ENCODE results near the gene MARCHF10. TPM values are rescaled to one million over a fixed set of nuclear protein-coding genes. Genes with fewer than 3 reads are reported as not detected.

The MARCHF10 gene
- total and polyA plus RNA-seq, 2 of the 13 experiments (the other 11 are each of a cell fraction or from before 2014, with no cell fraction given), result not detected

GRCh38 chr17:62725791-62726249, 82.3 kb downstream of the MARCHF10 start (continued):
- no peak for TF ChIP-seq TIGD3 (CRISPR knock-in tag; IDR thresholded peaks at IDR 0.05; ENCODE audit: borderline replicate concordance)

GRCh38 chr17:62724398-62725146, 83.5 kb downstream of the MARCHF10 start:
- Histone ChIP-seq H4K20me1 (ENCODE audit: insufficient read depth, low read length) (no peaks in the 10 kb centered on the region), H3K9me3 (ENCODE audit: low read length) (no peaks in the 10 kb centered on the region), H3K79me2 (ENCODE audit: insufficient read depth, low read length) (no peaks in the 10 kb centered on the region), H3K4me2 (ENCODE audit: low read depth, low read length) (no peak overlapping the region), H3K36me3 (replicated peaks in 1 of 2; ENCODE audit: control insufficient read depth in 1 of 2, insufficient read depth in 2 of 2, low read length in 2 of 2) (no peaks in the 10 kb centered on the region), H3K27me3 (ENCODE audit: control insufficient read depth in 1 of 2, insufficient read depth in 2 of 2, low read length in 2 of 2) (peaks cover 0 to 25% of the 10 kb centered on the region in 2 experiments; a peak in 3 of 5 replicates), H3K9ac (ENCODE audit: insufficient read depth, low read depth, low read length) (no peak overlapping the region), H3K27ac (ENCODE audit: extremely low read length, insufficient read depth, low read length) (no peak overlapping the region), H2AFZ (ENCODE audit: low read length) (no peak overlapping the region), H3K4me3 (replicated peaks in 1 of 3; ENCODE audit: insufficient read depth in 1 of 3, low read depth in 2 of 3, low read length in 3 of 3) (no peak overlapping the region), H3K4me1 (ENCODE audit: insufficient read depth, low read length) (0 out of 2 replicates have a peak, but pooled peaks cover 6% of the 10 kb centered on the region)
- CTCF ChIA-PET (ENCODE audit: low intra/inter-chr PET ratio, low total read pairs), result no interaction called here
- BruUV-seq (replicated peaks), result no TSS peak
- in situ Hi-C loops (cut with HindIII; ENCODE audit: extremely low pct_ligation_motif_present, low pct_unique_long_range_greater_than_20kb) (no loop called here), intact Hi-C loops (cut with micrococcal nuclease; ENCODE audit: unreplicated experiment) (no loop called here)
- ATAC-seq (no peak), FAIRE-seq (no peak), DNase-seq (ENCODE audit: low spot score) (no peak)
- POLR2A ChIA-PET, result no interaction called here
- WGBS (ENCODE audit: low lambda C conversion rate), result 27% methylated on average over 16 of the region's 16 CpGs
- TF ChIP-seq ETV6 (CRISPR knock-in tag; conservative IDR thresholded peaks at IDR 0.05) (no peak), ZNF263 (CRISPR knock-in tag; IDR thresholded peaks at IDR 0.05) (0 out of 2 replicates have a peak, but pooled peaks have one; percentile 34)

GRCh38 chr17:62723842-62724241, 84.3 kb downstream of the MARCHF10 start:
- Histone ChIP-seq H3K9me3 (ENCODE audit: low read length) (no peaks in the 10 kb centered on the region), H3K27me3 (ENCODE audit: control insufficient read depth in 1 of 2, insufficient read depth in 2 of 2, low read length in 2 of 2) (peaks cover 0 to 25% of the 10 kb centered on the region in 2 experiments; a peak in 3 of 5 replicates), H2AFZ (ENCODE audit: low read length) (no peak overlapping the region), H3K4me2 (ENCODE audit: low read depth, low read length) (no peak overlapping the region), H3K36me3 (replicated peaks in 1 of 2; ENCODE audit: control insufficient read depth in 1 of 2, insufficient read depth in 2 of 2, low read length in 2 of 2) (no peaks in the 10 kb centered on the region), H3K27ac (ENCODE audit: extremely low read length, insufficient read depth, low read length) (no peak overlapping the region), H3K4me3 (replicated peaks in 1 of 3; ENCODE audit: insufficient read depth in 1 of 3, low read depth in 2 of 3, low read length in 3 of 3) (no peak overlapping the region), H4K20me1 (ENCODE audit: insufficient read depth, low read length) (no peaks in the 10 kb centered on the region), H3K4me1 (ENCODE audit: insufficient read depth, low read length) (0 out of 2 replicates have a peak, but pooled peaks cover 6% of the 10 kb centered on the region), H3K79me2 (ENCODE audit: insufficient read depth, low read length) (no peaks in the 10 kb centered on the region), H3K9ac (ENCODE audit: insufficient read depth, low read depth, low read length) (no peak overlapping the region)
- ChIA-PET CTCF (ENCODE audit: low intra/inter-chr PET ratio, low total read pairs) (no interaction called here), POLR2A (no interaction called here)
- no TSS peak for BruUV-seq (replicated peaks)
- ATAC-seq (no peak; the same call in 2 of the 3 replicates), DNase-seq (ENCODE audit: low spot score) (no peak), FAIRE-seq (no peak)
- intact Hi-C loops (cut with micrococcal nuclease; ENCODE audit: unreplicated experiment), result no loop called here
- TF ChIP-seq ZNF891 (CRISPR knock-in tag; IDR thresholded peaks at IDR 0.05) (no peak), ZNF652 (CRISPR knock-in tag; IDR thresholded peaks at IDR 0.05; ENCODE audit: borderline replicate concordance, low read depth) (no peak), CEBPB (IDR thresholded peaks at IDR 0.05; ENCODE audit: borderline replicate concordance, low read depth, low read length) (no peak), MBD4 (IDR thresholded peaks at IDR 0.05; ENCODE audit: borderline replicate concordance, low read length) (no peak), MNT (IDR thresholded peaks at IDR 0.05) (0 out of 2 replicates have a peak, but pooled peaks have one; percentile 30)
- in situ Hi-C loops (cut with HindIII; ENCODE audit: extremely low pct_ligation_motif_present, low pct_unique_long_range_greater_than_20kb), result no loop called here
- 6% methylated on average over 7 of the region's 7 CpGs for WGBS (ENCODE audit: low lambda C conversion rate)
